ENCODE results near the gene CTBP1.

Gene CTBP1

GRCh38 chr4:1178300-1179088 is 70.4 kb downstream of the CTBP1 start:
- Histone ChIP-seq H3K4ac (ENCODE audit: low read depth in 1 of 2, low read length in 2 of 2) (peak overlapping the region; percentile 54 to 86), H3K4me3 (ENCODE audit: insufficient read depth in 1 of 2, low read depth in 1 of 2, low read length in 2 of 2) (no peak overlapping the region), H3K4me2 (ENCODE audit: low read length, poor library complexity, severe bottlenecking) (no peak overlapping the region), H3K23ac (ENCODE audit: low read length in 2 of 2) (no peak overlapping the region), H2BK120ac (ENCODE audit: low read depth, low read length) (peak overlapping the region; percentile 44), H3K79me1 (replicated peaks; ENCODE audit: low read length, poor library complexity, severe bottlenecking) (no peaks in the 10 kb centered on the region), H3K9ac (ENCODE audit: low read length) (no peak overlapping the region), H3K36me3 (ENCODE audit: control insufficient read depth in 1 of 2, insufficient read depth in 2 of 2, low read depth in 1 of 2, low read length in 2 of 2) (peaks cover 0 to 16% of the 10 kb centered on the region in 2 experiments), H2AFZ (ENCODE audit: low read depth, low read length) (no peak overlapping the region), H3K27ac (ENCODE audit: low read length, poor library complexity, severe bottlenecking) (no peak overlapping the region), H3K9me3 (ENCODE audit: control insufficient read depth, low read length) (peaks cover 23% of the 10 kb centered on the region), H3K18ac (ENCODE audit: low read depth in 1 of 2, low read length in 2 of 2) (peak overlapping the region; percentile 58 to 81), H2AK5ac (ENCODE audit: low read length, severe bottlenecking) (peak overlapping the region; percentile 50), H4K91ac (ENCODE audit: low read length) (peak overlapping the region; percentile 83), H4K8ac (ENCODE audit: low read length) (peak overlapping the region; percentile 71), H2BK12ac (ENCODE audit: low read length in 2 of 2) (peak overlapping the region; percentile 82 to 95), H2BK5ac (ENCODE audit: low read depth, low read length, poor library complexity, severe bottlenecking) (no peak overlapping the region), H3K27me3 (ENCODE audit: control insufficient read depth in 1 of 2, insufficient read depth in 1 of 2, low read length in 2 of 2) (peaks cover 0 to 3% of the 10 kb centered on the region in 2 experiments), H2BK15ac (ENCODE audit: low read depth, poor library complexity, severe bottlenecking) (peak overlapping the region; percentile 86), H3K14ac (ENCODE audit: low read length in 2 of 2) (peak overlapping the region in 1 of 2 experiments; percentile 90), H3K4me1 (ENCODE audit: control insufficient read depth, insufficient read depth, low read depth, low read length) (peaks cover 41% of the 10 kb centered on the region)
- DNase-seq, result no peak
- 90% methylated on average over 11 of the region's 11 CpGs for WGBS

- peak overlapping the region; percentile 76 for H4K8ac ChIP-seq (ENCODE audit: low read length)
- H3K18ac ChIP-seq (ENCODE audit: low read depth in 1 of 2, low read length in 2 of 2), result peak overlapping the region; percentile 25 to 45
- no peak overlapping the region for H3K4me2 ChIP-seq (ENCODE audit: low read length, poor library complexity, severe bottlenecking)
- peaks cover 23% of the 10 kb centered on the region for H3K9me3 ChIP-seq (ENCODE audit: control insufficient read depth, low read length)
- no peak overlapping the region for H3K9ac ChIP-seq (ENCODE audit: low read length)
- H2BK12ac ChIP-seq (ENCODE audit: low read length in 2 of 2), result peak overlapping the region; percentile 75 to 83
- peak overlapping the region in 1 of 2 experiments; percentile 30 for H3K23ac ChIP-seq (ENCODE audit: low read length in 2 of 2)
- H3K14ac ChIP-seq (ENCODE audit: low read length in 2 of 2), result peak overlapping the region in 1 of 2 experiments; percentile 66
- H3K79me1 ChIP-seq (replicated peaks; ENCODE audit: low read length, poor library complexity, severe bottlenecking), result no peaks in the 10 kb centered on the region
- peaks cover 0 to 3% of the 10 kb centered on the region in 2 experiments for H3K27me3 ChIP-seq (ENCODE audit: control insufficient read depth in 1 of 2, insufficient read depth in 1 of 2, low read length in 2 of 2)
- H3K27ac ChIP-seq (ENCODE audit: low read length, poor library complexity, severe bottlenecking), result no peak overlapping the region
- H2BK5ac ChIP-seq (ENCODE audit: low read depth, low read length, poor library complexity, severe bottlenecking), result peak overlapping the region; percentile 59
- no peak overlapping the region for H2AFZ ChIP-seq (ENCODE audit: low read depth, low read length)
- peak overlapping the region; percentile 35 to 68 for H3K4ac ChIP-seq (ENCODE audit: low read depth in 1 of 2, low read length in 2 of 2)
- peaks cover 0 to 16% of the 10 kb centered on the region in 2 experiments for H3K36me3 ChIP-seq (ENCODE audit: control insufficient read depth in 1 of 2, insufficient read depth in 2 of 2, low read depth in 1 of 2, low read length in 2 of 2)
- H3K4me3 ChIP-seq (ENCODE audit: insufficient read depth in 1 of 2, low read depth in 1 of 2, low read length in 2 of 2), result no peak overlapping the region
- 89% methylated on average over 28 of the region's 28 CpGs for WGBS
- H3K4me1 ChIP-seq (ENCODE audit: control insufficient read depth, insufficient read depth, low read depth, low read length), result peaks cover 46% of the 10 kb centered on the region
- H2AK5ac ChIP-seq (ENCODE audit: low read length, severe bottlenecking), result peak overlapping the region; percentile 44
- no peak for DNase-seq
- H4K91ac ChIP-seq (ENCODE audit: low read length), result peak overlapping the region; percentile 29
- no peak overlapping the region for H2BK15ac ChIP-seq (ENCODE audit: low read depth, poor library complexity, severe bottlenecking)
- peak overlapping the region; percentile 42 for H2BK120ac ChIP-seq (ENCODE audit: low read depth, low read length)
These were observed 71.4 kb downstream of the CTBP1 start for GRCh38 chr4:1177274-1178141.

- no peak overlapping the region for H3K4me3 ChIP-seq (ENCODE audit: insufficient read depth in 1 of 2, low read depth in 1 of 2, low read length in 2 of 2)
- peaks cover 21% of the 10 kb centered on the region for H3K9me3 ChIP-seq (ENCODE audit: control insufficient read depth, low read length)
- no peak for DNase-seq
- peak overlapping the region in 1 of 2 experiments; percentile 25 for H3K18ac ChIP-seq (ENCODE audit: low read depth in 1 of 2, low read length in 2 of 2)
- H3K23ac ChIP-seq (ENCODE audit: low read length in 2 of 2), result no peak overlapping the region
- peak overlapping the region; percentile 42 for H2BK120ac ChIP-seq (ENCODE audit: low read depth, low read length)
- H3K4me2 ChIP-seq (ENCODE audit: low read length, poor library complexity, severe bottlenecking), result no peak overlapping the region
- H3K14ac ChIP-seq (ENCODE audit: low read length in 2 of 2), result peak overlapping the region in 1 of 2 experiments; percentile 19
- peak overlapping the region in 1 of 2 experiments; percentile 97 for H2BK12ac ChIP-seq (ENCODE audit: low read length in 2 of 2)
- WGBS, result 80% methylated on average over 1 of the region's 1 CpG
- no peak overlapping the region for H2BK5ac ChIP-seq (ENCODE audit: low read depth, low read length, poor library complexity, severe bottlenecking)
- H2AFZ ChIP-seq (ENCODE audit: low read depth, low read length), result no peak overlapping the region
- H3K27me3 ChIP-seq (ENCODE audit: control insufficient read depth in 1 of 2, insufficient read depth in 1 of 2, low read length in 2 of 2), result peaks cover 0 to 2% of the 10 kb centered on the region in 2 experiments
- peaks cover 4 to 15% of the 10 kb centered on the region in 2 experiments for H3K36me3 ChIP-seq (ENCODE audit: control insufficient read depth in 1 of 2, insufficient read depth in 2 of 2, low read depth in 1 of 2, low read length in 2 of 2)
- peak overlapping the region in 1 of 2 experiments; percentile 34 for H3K4ac ChIP-seq (ENCODE audit: low read depth in 1 of 2, low read length in 2 of 2)
- H2BK15ac ChIP-seq (ENCODE audit: low read depth, poor library complexity, severe bottlenecking), result no peak overlapping the region
- no peaks in the 10 kb centered on the region for H3K79me1 ChIP-seq (replicated peaks; ENCODE audit: low read length, poor library complexity, severe bottlenecking)
- H3K9ac ChIP-seq (ENCODE audit: low read length), result no peak overlapping the region
- H4K91ac ChIP-seq (ENCODE audit: low read length), result peak overlapping the region; percentile 29
- peaks cover 49% of the 10 kb centered on the region for H3K4me1 ChIP-seq (ENCODE audit: control insufficient read depth, insufficient read depth, low read depth, low read length)
- H2AK5ac ChIP-seq (ENCODE audit: low read length, severe bottlenecking), result peak overlapping the region; percentile 24
- H4K8ac ChIP-seq (ENCODE audit: low read length), result no peak overlapping the region
- no peak overlapping the region for H3K27ac ChIP-seq (ENCODE audit: low read length, poor library complexity, severe bottlenecking)
These were observed 72.3 kb downstream of the CTBP1 start for GRCh38 chr4:1176398-1177273.

Data from mesenchymal stem cell (in vitro differentiated cells and primary cell).